ENCODE data around the gene GTF2F2. TPM values are rescaled to one million over a fixed set of nuclear protein-coding genes. Genes with fewer than 3 reads are reported as not detected.
"Not testable (repeated sequence)": the region's sequence is repeated elsewhere in the genome, so short reads cannot be mapped to it uniquely, and the experiment has no call there.

GTF2F2 gene
- total RNA-seq, 1 donor from 2014 or later: 19.9 TPM

GRCh38 chr13:45238945-45239795 lies 118.9 kb downstream of the GTF2F2 start:
- no peak for DNase-seq (ENCODE audit: low spot score in 2 of 2, unreplicated experiment in 2 of 2)
- peaks cover 20% of the 10 kb centered on the region for H3K4me1 Mint-ChIP-seq
- H3K27ac Mint-ChIP-seq: peak overlapping the region; percentile 72

DNA sequence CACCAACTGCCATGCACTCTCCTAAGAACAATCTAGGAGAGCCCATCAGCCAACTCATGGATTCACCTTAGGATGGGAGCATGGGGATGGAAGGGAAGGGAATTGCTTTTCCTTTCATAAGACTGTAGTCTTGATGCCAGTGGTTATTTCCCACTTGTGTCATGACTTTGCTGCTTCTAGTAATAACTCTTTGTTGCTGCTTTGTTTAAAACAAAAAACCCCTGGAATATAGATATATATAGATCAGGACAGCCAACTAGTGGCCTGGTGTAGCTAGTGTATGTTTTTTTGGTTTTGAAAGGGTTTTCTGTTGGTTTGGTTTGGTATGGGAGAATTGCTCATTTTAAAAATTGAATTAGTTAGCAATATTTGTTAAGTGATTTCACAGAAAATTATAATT lies 119.8 kb downstream of the GTF2F2 start:
- Mint-ChIP-seq H3K36me3 (no peaks in the 10 kb centered on the region), H3K4me1 (peaks cover 20% of the 10 kb centered on the region), H3K9me3 (no peaks in the 10 kb centered on the region), H3K27ac (no peak overlapping the region), H3K27me3 (ENCODE audit: low read depth) (no peaks in the 10 kb centered on the region), H3K4me3 (no peak overlapping the region)
- no peak for DNase-seq (ENCODE audit: low spot score in 2 of 2, unreplicated experiment in 2 of 2)
- TF ChIP-seq CTCF (IDR thresholded peaks at IDR 0.05; ENCODE audit: unreplicated experiment): no peak

More at GRCh38 chr13:45238945-45239795, 118.9 kb downstream of the GTF2F2 start:
- TF ChIP-seq CTCF (IDR thresholded peaks at IDR 0.05; ENCODE audit: unreplicated experiment): no peak
- Mint-ChIP-seq H3K36me3 (no peaks in the 10 kb centered on the region), H3K27me3 (ENCODE audit: low read depth) (no peaks in the 10 kb centered on the region), H3K9me3 (no peaks in the 10 kb centered on the region), H3K4me3 (no peak overlapping the region)

DNA sequence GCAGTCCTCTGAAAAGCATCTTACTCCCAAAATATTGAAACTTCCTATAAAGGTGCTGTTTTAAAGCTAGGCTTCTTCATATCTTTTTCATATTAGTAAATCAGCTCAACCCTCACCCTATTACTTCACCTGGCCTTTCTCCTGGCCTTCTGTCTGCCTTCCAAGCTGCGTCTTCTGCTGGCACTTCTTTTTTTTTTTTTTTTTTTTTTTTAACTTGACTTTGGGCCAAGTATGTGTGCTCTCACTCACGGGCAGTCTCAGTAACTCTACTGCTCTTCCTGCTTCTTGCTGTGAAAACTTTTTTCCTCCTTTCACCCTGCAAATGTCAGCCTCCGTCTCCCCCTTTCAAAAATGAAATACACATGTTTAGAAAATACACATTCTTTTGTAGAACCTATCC lies 121.8 kb downstream of the GTF2F2 start:
- Mint-ChIP-seq H3K27me3 (ENCODE audit: low read depth) (no peaks in the 10 kb centered on the region), H3K9me3 (no peaks in the 10 kb centered on the region), H3K27ac (peak overlapping the region; percentile 70), H3K4me3 (no peak overlapping the region), H3K36me3 (peaks cover 3% of the 10 kb centered on the region), H3K4me1 (peaks cover 14% of the 10 kb centered on the region)
- no peak for DNase-seq (ENCODE audit: low spot score in 2 of 2, unreplicated experiment in 2 of 2)
- TF ChIP-seq CTCF (IDR thresholded peaks at IDR 0.05; ENCODE audit: unreplicated experiment): no peak

GRCh38 chr13:45242524-45242923 lies 122.2 kb downstream of the GTF2F2 start:
- H3K4me1 Mint-ChIP-seq: peaks cover 14% of the 10 kb centered on the region
- H3K9me3 Mint-ChIP-seq: no peaks in the 10 kb centered on the region
- peak overlapping the region; percentile 70 for H3K27ac Mint-ChIP-seq
- H3K4me3 Mint-ChIP-seq: no peak overlapping the region
- no peaks in the 10 kb centered on the region for H3K27me3 Mint-ChIP-seq (ENCODE audit: low read depth)
- DNase-seq (ENCODE audit: low spot score in 2 of 2, unreplicated experiment in 2 of 2): no peak
- peaks cover 3% of the 10 kb centered on the region for H3K36me3 Mint-ChIP-seq
- no peak for TF ChIP-seq CTCF (IDR thresholded peaks at IDR 0.05; ENCODE audit: unreplicated experiment)

- TF ChIP-seq CTCF (IDR thresholded peaks at IDR 0.05; ENCODE audit: unreplicated experiment): no peak
- no peak for DNase-seq (ENCODE audit: low spot score in 2 of 2, unreplicated experiment in 2 of 2)
- peaks cover 14% of the 10 kb centered on the region for H3K4me1 Mint-ChIP-seq
- no peaks in the 10 kb centered on the region for H3K9me3 Mint-ChIP-seq
- no peaks in the 10 kb centered on the region for H3K27me3 Mint-ChIP-seq (ENCODE audit: low read depth)
- no peak overlapping the region for H3K27ac Mint-ChIP-seq
- no peak overlapping the region for H3K4me3 Mint-ChIP-seq
- peaks cover 3% of the 10 kb centered on the region for H3K36me3 Mint-ChIP-seq
These were observed 122.8 kb downstream of the GTF2F2 start for GRCh38 chr13:45243077-45243476.

- not testable (repeated sequence) for H3K36me3 Mint-ChIP-seq; DNase-seq (ENCODE audit: low spot score in 2 of 2, unreplicated experiment in 2 of 2); H3K27ac Mint-ChIP-seq; H3K4me3 Mint-ChIP-seq; H3K9me3 Mint-ChIP-seq; H3K27me3 Mint-ChIP-seq (ENCODE audit: low read depth); H3K4me1 Mint-ChIP-seq
These were observed 124.4 kb downstream of the GTF2F2 start for GRCh38 chr13:45244736-45245135.
